ENCODE measurements around the gene VWA3B.

Gene VWA3B

DNA sequence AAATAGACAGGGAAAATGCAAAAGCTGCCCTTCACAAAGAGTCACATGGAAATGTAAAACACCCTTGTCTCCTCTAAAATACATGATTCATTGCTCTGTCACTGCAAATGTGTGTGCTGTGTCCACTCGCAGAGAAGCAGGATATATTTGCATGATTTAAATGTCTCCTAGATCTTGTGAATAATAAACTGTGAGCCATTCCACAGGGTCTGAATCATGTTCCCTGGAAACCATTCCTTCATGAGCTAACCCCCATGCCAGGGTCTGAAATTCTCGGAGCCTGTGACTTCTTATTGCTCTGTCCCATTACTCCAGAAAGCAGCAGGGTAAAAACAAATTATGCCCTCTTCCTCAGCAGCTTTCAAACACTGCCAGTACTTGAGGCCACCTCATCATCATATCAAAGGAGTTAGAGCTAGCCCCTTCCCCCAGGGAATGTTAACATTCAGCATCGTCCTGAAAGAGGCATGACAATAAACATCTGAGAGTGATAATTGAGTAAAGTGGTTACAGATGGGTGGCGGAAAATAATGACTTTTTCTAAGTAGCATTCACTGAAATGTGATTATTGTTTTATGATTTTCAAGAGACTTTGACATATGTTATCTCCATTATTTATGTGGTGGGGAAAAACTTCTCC, 247.6 kb downstream of the VWA3B start:
- H3K27ac ChIP-seq = no peak overlapping the region

DNA sequence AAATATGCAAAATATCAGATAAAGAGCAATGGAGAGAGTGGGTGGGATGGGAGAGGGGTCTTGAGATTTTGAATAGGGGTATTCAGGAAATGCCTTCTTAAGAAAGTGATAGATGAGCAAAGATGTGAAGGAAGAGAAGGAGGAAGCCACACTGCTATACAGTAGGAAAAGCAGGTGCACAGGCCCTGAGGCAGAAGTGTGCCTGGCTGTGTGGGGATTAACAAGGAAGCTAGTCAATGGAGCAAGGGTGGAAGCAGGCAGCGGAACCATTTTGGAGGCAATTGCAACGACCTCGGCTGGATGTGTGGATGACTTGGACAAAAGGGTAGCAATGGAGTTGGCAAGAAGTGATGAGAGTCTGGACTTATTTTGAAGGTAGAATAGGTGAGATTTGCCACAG, 248.3 kb downstream of the VWA3B start:
- no peak overlapping the region for H3K27ac ChIP-seq
- TF ChIP-seq ZFX (IDR thresholded peaks at IDR 0.05; ENCODE audit: borderline replicate concordance) (no peak), CTCF (IDR thresholded peaks at IDR 0.05) (no peak)

More for the DNA sequence above, 247.6 kb downstream of the VWA3B start:
- TF ChIP-seq ZFX (IDR thresholded peaks at IDR 0.05; ENCODE audit: borderline replicate concordance) = no peak
- TF ChIP-seq CTCF (IDR thresholded peaks at IDR 0.05) = no peak

DNA sequence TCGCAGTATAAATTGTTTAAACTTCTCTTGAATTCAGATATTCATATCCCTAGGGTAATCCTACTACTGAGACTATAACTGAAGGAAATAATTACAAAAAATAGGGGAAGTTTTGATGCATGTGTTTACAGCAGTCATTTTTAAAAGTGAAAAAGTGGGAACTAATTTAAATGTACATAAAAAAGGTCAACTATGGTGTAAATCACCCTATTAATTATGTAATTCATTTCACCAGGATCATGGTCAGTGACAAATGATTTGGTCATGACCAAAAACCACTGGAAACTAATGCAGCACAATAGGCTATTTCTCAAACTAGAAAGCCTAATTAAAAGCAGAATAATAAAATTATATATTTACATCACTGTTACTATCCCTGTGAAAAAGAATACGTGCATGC, 254.3 kb downstream of the VWA3B start:
- TF ChIP-seq ZFX (IDR thresholded peaks at IDR 0.05; ENCODE audit: borderline replicate concordance) (no peak), CTCF (IDR thresholded peaks at IDR 0.05) (no peak)
- H3K27ac ChIP-seq = no peak overlapping the region

DNA sequence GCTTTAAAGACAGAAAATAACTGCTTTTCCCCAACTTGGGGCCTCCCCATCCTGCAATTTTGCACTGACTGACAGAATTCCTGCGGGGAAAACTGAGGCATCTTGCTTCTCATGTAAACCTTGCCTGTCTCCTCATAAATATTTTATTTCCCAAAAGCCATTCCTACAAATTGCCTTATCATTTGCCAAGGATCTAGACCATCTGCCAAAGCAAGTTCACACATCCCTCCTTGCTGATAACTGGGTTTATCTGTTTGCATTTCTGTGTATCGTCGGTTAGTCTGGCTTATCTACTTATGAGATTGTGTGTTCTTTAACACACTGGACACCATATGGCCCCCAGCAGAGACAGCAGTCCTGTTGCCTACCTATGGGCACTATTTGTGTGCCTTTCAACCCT, 256.3 kb downstream of the VWA3B start:
- TF ChIP-seq CTCF (IDR thresholded peaks at IDR 0.05) = no peak
- no peak for TF ChIP-seq ZFX (IDR thresholded peaks at IDR 0.05; ENCODE audit: borderline replicate concordance)

DNA sequence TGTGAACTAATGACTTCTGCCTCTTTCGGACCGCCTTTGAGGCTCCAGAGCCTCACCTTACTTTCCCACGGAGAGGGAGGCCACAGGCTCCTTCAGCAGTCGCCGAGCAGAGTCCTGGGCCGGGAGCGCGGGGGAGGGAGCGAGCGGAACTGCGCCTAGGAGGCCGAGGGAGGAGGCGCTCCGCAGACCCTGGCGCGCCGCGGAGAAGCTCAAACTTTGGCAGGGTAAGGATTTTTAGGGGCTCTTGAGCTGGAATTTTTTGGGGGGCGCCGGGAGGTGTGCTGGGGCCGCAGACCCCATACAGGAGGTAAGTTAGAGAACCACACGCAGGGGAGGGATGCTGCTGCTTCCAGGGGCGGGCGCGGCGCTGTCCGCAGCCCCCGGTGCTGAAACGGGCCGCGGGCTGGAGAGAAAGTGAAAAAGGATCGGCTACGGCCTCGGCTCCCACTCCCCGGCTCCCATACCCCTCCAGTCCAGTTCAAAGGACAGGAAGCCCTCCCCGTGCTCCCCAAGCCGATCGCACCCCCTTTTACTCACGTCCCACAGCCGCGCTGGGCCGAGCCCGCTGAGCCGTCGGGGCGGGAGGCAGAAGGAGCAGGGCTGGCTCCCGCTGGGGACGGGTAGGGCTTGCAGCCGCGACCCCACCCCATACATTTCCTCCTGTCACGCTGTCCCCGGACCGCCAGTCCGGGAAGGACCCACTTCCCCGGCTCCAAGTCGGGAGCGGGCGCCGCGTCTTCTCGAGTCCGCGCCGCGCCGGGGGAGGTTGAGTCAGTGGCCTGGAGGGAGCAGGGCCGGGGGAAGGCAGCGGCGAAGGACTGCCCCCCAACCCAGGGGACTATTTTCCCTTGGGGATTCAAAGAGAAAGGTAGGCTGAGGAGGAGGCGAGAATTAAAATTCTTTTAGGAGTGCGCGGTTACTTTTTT, 259.6 kb downstream of the VWA3B start, which contains the start of gene CNGA3:
CNGA3 (plus strand) TSS at position 146 of the 926 bp plus-strand sequence. CDS start 23,520 bp downstream, outside the sequence.
- TF ChIP-seq ZFX (IDR thresholded peaks at IDR 0.05; ENCODE audit: borderline replicate concordance) (no peak), CTCF (IDR thresholded peaks at IDR 0.05) (no peak)
- no peak within 1 kb of the TSS for H3K27ac ChIP-seq

More for the DNA sequence above, 256.3 kb downstream of the VWA3B start:
- H3K27ac ChIP-seq = no peak overlapping the region

DNA sequence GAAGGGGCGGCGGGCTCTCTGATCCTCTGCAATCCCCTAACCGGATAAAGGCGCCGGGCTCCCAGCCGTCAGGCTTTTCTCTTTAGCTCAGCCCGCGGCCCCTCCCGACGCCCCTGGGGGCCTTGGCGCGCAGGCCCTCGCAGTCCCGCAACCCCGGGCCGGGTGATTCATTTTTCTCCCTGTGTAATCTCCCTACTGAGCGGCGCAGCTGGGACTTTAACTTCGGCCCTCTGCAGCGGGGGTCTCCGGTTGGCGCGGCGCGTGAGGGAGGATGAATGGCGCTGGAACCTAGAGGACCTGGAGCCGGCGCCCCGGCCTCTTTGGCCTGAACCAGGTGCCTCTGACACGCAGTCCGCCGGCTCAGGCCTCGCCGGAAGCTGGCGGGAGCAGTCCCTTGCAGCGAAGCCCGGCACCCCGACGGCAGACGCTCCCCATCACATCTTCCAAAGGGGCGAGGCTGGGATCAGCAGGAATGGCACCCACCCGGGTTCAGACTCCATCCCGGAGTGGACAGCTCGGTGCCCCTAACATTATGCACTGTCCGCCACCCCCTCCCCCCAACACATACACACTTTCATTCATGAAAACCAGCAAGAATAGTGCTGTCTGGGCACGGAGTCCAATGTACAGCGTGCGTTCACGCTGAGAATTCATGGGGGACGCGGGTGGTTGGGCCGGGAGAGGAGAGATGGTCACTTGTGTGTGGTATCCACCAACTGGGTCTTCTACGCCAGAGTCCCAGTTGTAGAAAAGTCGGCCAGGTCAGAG, 260.5 kb downstream of the VWA3B start:
- H3K27ac ChIP-seq = no peak overlapping the region
- TF ChIP-seq CTCF (IDR thresholded peaks at IDR 0.05) (no peak), ZFX (IDR thresholded peaks at IDR 0.05; ENCODE audit: borderline replicate concordance) (no peak)
